NCI-H524 treated with DMSO at 0.1 percent for 48 hours (cell line): ENCODE results near the gene PDE4DIP.
"Not testable (repeated sequence)": the region's sequence is repeated elsewhere in the genome, so short reads cannot be mapped to it uniquely, and the experiment has no call there.

Experiments used
- DNase-seq: peaks from one replicate; lab custom pipeline; 2025; lab: John Stamatoyannopoulos, UW

Gene PDE4DIP

DNA sequence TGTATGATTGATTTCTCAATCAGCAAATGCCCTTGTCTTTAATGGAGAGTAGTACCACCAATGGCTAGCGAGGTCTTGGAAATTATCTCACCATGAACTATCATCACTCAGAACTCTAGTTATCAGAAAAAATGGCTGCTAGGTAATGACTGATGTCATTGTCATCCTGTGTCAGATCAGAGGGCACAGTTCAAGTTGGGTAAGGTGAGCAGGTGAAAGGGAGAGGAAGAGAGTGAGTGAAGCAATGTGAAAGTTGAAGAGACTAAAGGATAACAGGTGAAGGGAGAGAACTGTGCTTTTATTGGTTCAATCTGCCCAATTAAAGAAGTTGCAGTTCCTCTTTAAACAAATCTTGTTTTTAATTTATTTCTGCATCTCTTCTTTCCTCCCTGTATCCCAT lies 76.8 kb downstream of the PDE4DIP start:
- DNase-seq = not testable (repeated sequence)

DNA sequence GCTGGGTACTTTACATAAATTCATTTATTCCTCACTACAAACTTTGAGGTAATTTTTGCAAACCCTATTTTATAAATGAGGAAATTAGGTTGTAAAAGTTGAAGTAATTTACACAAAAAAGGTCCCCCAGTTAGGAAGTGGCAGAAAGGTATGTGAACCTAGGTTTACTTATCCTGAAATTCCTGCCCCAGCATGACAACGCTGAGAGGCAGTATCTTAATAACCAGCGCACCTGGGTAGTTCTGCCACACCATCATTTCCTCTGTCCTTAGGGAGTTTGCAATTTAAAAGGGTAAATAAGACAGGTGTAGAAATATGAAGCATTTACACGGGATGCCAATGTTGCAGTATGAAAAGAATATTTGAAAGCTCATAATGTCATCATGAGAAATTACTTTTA lies 79.6 kb downstream of the PDE4DIP start:
- DNase-seq = not testable (repeated sequence)

DNA sequence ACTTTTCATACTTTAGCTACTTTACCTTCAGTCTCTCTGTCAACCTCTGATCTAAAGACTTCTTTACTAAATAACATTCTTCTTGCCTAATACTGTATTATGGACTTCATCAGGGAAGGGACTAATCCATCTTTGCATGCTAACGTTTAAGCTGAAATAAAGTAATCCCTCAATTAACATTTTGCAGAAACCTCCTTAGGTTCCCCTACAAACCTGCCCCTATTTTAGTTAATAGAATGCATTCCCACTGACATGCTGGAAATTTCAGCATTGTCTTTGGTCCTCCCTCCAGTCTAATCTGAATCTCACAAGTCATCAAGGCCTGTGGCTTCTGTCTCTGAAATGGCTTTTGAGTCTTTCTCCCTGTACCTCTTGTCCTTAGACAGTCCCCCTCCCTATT lies 83.4 kb downstream of the PDE4DIP start:
- DNase-seq = not testable (repeated sequence)

DNA sequence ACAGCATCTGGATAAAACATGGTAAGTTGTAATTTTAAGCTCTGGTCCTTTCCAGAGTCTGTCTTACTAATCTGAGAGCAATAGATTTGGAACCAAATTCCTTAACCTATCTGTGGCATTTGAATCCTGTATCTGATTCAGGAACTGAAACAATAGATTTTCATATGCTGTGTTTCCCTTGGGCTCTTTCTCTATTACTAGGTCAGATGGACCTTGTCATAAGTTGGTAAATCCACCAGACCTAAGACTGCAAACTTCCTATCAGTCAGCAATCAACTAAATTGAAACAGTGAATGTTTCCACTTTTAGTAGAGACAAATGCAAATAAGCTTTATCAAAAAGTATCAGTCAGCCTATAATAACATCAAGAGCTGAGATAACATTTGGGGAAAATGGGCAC lies 85.0 kb downstream of the PDE4DIP start:
- not testable (repeated sequence) for DNase-seq

DNA sequence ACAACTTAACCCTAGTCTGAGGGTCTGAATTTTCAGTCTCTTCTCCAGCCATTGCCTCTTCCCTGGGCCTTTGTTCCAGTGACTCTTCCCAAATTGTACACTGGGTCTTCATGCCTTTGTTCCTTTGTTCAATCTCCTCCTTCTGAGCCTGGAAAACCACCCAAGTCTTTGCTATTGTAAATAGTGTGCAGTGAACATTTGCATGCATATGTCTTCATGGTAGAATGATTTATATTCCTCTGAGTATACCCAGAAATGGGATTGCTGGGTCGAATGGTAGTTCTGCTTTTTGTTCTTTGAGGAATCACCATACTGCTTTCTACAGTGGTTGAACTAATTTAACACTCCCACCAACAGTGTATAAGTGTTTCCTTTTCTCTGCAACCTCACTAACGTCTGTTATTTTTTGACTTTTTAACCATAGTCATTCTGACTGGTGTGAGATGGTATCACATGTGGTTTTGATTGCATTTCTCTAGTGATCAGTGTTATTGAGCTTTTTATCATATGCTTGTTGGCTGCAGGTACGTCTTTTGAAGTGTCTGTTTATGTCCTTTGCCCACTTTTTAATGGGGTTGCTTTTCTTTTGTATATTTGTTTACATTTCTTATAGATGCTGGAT lies 91.3 kb downstream of the PDE4DIP start:
- not testable (repeated sequence) for DNase-seq

DNA sequence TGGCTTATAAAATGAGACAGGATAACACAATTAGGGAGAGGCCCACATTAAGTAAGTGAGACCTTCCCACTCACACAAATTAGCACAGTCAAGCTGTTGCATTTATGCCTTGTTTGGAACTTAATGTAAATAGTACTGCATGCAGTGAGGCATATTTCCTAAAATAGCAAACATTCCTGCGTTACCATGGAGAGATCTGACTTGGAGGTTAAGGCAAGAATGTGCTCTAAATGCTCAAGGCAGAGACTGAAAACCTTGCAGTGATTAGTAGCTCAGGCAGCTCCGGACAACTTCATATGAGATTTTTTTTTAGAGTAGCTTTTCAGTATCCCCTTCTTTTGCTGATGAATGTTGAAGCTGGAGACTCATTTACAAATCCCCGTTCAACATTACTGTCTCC lies 98.7 kb downstream of the PDE4DIP start:
- DNase-seq = not testable (repeated sequence)

DNA sequence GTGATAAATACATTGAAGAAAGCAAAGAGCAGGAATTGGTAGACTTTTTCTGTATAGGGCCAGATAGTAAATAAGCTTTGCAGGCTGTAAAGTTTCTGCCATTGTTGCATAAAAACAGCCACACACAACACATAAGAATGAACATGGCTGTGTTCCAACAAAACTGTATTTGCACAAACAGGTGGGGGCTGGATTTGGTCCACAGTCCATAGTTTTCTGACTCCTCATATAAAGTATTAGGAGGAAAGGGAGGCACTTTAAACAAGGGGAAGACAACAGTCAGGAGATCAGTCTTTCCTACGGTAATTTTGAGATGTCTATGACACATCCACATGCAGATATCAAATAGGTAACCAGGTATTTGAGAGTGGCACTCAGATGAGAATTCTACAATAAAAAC lies 100.9 kb downstream of the PDE4DIP start:
- not testable (repeated sequence) for DNase-seq

DNA sequence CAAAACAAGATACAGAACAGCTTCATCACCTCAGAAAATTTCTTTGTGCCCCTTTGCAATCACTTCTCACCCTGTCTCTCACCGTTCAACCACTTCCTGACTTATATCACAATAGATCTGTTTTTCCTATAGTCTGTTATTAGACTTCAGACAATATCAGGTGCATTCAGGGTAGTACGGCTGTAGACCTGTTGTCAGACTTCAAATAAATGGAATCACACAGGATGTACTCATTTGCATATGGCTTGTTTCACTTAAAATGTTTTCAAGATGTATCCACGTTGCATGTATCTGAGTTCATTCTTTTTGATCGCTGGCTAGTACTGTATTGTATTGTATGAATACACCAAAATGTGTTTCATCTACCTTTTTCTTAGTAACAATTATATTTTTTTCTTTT lies 104.5 kb downstream of the PDE4DIP start:
- not testable (repeated sequence) for DNase-seq

DNA sequence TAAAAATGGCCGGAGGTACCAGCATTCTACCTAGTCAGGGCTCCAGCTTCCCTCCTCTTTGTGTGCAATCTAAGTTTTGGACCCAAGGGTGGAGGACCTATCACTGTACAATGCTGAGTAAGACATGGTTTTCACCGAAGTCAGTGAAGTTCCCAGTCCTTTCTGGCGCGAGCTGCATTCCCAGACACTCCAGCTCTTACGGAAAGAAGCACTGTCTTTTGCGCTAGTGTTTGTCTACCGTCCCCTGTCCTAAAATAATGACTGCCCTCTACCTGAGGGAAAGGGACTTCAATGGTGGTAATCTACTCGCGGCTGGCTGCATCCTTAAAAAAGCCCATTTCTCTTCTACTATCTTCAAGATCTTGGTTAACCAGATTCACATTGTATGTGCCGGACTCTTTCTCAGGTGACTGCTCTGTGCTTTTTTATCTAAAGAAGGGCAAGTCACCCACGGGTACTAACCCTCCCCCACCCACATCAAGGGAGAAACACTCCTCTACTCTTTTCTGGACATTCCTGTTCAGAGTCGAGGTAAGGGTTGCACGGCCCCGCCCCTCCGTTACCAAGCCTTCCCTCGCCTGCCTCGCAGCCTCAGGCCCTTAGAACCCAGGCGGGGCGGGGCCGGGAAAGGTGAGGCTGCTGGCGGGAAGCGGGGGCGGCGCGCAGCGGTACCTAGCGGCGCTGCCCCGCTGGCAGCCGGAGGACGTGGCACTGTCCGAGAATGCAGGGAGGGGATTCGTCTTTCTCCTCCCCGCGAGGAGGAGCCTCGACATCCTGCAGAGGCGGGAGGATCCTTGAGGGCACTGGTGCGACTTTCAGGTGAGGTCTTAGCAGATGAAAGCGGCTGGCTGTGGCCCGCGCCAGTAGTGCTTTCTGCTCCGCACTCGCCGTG lies 107.4 kb downstream of the PDE4DIP start:
- DNase-seq = not testable (repeated sequence)

DNA sequence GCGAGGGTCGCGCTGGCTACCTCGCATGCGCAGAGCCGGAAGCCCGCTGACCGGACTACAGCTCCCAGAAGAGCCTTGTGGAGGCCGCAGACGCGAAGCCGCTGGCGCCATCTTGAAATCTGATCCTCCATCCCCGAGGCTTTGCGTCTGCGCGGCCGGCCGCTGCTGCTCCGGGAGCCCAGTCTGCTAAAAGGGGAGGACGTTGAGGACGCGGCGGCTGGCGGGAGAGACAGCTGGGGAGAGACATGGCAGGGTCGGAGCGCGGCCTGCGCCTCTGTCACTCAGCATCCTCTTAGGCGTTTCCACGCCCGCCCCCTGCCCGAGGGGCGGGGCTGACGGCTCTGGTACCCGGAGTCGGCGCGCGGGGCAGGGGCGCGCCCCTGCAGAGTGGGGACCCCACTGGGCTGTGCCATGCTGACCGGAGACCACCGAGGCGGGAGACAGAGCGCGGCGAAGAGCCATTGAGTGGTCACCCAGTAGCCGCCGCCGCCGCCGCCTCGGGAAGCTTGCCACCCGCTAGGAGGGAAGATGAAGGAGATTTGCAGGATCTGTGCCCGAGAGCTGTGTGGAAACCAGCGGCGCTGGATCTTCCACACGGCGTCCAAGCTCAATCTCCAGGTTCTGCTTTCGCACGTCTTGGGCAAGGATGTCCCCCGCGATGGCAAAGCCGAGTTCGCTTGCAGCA lies 108.2 kb downstream of the PDE4DIP start:
- not testable (repeated sequence) for DNase-seq

DNA sequence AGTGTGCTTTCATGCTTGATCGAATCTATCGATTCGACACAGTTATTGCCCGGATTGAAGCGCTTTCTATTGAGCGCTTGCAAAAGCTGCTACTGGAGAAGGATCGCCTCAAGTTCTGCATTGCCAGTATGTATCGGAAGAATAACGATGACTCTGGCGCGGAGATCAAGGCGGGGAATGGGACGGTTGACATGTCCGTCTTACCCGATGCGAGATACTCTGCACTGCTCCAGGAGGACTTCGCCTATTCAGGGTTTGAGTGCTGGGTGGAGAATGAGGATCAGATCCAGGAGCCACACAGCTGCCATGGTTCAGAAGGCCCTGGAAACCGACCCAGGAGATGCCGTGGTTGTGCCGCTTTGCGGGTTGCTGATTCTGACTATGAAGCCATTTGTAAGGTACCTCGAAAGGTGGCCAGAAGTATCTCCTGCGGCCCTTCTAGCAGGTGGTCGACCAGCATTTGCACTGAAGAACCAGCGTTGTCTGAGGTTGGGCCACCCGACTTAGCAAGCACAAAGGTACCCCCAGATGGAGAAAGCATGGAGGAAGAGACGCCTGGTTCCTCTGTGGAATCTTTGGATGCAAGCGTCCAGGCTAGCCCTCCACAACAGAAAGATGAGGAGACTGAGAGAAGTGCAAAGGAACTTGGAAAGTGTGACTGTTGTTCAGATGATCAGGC lies 108.8 kb downstream of the PDE4DIP start:
- DNase-seq = not testable (repeated sequence)

DNA sequence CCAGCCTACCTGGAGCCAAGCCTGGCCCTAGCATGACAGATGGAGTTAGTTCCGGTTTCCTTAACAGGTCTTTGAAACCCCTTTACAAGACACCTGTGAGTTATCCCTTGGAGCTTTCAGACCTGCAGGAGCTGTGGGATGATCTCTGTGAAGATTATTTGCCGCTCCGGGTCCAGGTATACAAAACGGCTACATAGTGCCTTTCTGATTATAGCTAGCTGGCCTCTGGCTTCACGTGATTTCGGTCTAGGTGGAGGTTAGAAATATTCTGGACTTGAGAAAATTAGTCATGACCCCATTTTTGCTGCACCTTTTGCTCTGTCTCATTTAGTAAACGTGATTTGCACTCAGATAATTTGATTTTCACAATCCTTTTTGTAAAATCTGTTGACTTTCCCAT lies 109.5 kb downstream of the PDE4DIP start:
- DNase-seq = not testable (repeated sequence)

DNA sequence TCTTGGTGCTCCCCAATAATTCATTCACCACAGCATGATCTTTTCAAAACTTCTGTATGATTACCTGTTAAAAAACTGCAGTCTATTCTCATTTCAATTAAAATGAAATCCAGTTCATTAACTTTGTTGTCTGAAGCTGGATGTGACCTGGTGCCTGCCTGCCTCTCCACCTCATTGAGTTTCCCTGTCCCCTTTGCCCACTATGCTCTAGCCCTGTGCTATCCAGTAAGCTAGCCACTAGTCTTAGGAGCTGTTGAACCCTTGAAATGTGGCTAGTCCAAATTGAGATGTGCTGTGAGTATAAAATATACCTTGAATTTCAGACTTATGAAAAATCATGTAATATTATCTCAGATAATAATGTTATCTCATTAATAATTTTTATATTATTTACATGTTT lies 114.1 kb downstream of the PDE4DIP start:
- DNase-seq = not testable (repeated sequence)

DNA sequence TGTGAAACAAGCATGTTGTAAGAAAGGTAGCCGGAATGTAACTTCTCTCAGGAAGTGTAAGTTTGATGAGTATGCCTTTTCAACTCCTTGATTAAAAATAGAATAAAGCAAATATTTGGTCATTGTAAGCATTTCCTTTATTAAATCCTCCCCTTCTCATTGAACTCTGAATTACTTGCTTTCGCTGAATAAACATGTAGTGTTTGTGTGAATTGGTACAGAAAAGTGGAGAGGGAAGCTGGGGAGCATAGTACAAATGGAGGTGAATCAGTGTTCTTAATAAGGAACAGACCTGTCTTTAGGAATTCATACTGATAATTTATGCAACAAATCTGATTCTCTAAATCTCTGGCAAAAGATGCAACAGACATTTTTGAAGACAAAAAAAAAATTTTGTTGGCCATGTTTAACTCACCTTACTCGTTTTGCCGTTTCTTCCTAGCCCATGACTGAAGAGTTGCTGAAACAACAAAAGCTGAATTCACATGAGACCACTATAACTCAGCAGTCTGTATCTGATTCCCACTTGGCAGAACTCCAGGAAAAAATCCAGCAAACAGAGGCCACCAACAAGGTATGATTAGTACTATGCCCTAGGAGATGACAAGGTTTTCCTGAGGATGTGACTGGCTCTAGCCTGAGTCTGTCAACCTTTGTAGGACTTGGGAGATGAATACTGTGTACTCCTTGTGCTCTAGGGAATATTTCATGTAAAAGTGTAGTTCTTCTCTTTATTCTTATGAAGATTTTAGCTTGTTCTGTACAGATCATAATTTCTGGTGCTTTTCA lies 116.2 kb downstream of the PDE4DIP start:
- not testable (repeated sequence) for DNase-seq

DNA sequence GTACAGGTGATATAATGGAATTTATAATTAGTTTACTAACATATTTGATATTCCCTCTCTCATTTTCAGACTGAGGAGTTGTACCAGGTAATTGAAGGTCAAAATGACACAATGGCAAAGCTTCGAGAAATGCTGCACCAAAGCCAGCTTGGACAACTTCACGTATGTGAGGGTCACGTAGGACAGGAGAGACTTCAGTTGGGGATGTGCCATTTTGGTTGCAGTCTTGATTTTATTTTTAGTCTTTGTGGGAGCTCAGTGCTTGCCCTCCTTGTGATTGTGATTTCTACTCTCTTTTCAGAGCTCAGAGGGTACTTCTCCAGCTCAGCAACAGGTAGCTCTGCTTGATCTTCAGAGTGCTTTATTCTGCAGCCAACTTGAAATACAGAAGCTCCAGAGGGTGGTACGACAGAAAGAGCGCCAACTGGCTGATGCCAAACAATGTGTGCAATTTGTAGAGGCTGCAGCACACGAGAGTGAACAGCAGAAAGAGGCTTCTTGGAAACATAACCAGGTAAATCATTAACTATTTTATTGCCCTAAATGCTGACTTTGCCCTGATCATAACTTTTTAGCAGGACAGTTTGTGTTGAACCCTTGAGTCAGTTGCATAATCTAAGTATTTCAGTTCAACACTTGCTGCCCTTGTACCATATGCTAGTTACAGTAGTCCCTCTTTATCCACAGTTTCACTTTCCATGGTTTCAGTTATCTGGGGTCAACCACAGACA lies 118.1 kb downstream of the PDE4DIP start:
- not testable (repeated sequence) for DNase-seq

DNA sequence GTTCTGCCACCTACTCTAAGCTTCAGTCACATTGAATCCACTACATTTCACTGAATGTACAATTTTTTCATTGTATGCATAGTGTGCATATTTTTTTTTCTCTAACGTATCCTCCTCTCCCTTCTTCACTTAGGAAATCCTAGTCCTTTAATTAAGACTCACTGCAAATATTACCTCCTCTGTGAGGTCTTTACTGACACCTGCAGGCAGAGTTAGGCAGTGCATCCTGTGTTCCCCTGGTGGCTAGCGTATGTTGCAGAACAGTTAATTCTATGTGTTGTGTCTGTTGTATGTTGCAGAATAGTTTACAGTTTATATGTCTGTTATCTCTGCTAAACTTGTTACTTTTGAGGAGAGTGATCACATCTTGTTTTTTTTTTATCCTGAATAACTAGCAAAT lies 121.9 kb downstream of the PDE4DIP start:
- DNase-seq = not testable (repeated sequence)

DNA sequence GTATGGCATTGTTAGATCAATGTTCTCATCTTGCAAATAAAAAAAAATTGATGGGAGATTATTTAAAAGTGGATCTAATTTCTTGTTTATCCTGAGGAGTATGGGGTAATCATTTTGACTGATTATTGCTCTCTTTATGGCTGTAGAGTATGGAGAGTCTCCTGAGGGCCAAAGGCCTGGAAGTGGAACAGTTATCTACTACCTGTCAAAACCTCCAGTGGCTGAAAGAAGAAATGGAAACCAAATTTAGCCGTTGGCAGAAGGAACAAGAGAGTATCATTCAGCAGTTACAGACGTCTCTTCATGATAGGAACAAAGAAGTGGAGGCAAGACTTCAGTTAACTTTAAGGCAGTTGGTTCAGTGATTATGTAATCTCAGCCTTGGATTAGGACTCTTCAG lies 123.4 kb downstream of the PDE4DIP start:
- not testable (repeated sequence) for DNase-seq

DNA sequence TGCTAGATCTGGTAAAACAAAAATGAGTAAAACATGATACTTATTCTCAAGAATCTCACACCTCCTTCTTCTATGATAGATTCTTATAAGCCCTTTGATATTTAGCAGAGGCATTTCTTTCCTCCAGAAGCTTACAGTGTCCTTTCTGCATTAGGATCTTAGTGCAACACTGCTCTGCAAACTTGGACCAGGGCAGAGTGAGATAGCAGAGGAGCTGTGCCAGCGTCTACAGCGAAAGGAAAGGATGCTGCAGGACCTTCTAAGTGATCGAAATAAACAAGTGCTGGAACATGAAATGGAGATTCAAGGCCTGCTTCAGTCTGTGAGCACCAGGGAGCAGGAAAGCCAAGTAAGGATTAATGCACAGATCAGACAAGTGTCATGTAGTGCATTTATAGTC lies 124.5 kb downstream of the PDE4DIP start:
- not testable (repeated sequence) for DNase-seq

DNA sequence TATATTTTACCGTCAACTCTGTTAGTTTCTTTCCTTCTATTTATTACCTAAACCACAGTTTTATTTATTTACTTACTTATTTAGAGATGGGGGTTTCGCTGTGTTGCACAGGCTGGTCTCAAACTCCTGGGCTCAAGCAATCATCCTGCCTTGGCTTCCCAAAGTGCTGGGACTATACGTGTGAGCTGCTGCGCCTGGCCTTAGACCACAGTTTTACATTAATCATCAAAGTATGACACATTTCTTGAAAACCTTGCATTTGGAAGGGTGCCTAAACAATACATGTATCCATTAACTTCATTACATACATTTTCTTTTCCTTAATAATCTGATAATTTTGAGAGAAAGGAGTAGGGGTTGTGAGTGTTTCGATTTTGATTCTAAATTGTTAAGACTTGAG lies 124.9 kb downstream of the PDE4DIP start:
- not testable (repeated sequence) for DNase-seq

DNA sequence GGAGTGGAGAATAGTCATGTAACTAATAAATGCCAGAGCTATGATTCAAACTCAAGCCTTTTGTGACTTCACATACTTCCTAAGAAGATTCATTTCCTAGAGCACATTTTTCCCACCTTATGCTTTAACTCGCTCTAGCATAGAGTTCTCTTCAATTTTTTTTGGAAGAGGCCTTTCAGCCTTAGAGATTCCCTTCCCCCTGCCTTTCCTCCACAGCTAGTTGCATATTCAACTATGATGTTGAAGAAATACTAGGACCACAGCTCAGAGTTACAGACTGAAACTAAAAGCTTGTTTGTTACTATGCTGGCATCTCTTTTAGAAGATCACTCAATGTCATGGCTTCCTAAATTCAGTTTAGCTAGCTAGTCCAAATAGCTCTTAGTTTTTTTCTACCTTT lies 131.2 kb downstream of the PDE4DIP start:
- DNase-seq = not testable (repeated sequence)
